OCI-LY3 (cell line): ENCODE data around the gene LENG8.

Experiments used
- CTCF ChIP-seq: fragments of 200-600, 300-600 bp; sonication (generic); IDR thresholded peaks from 2 replicates; pipeline ENCODE4 v1.5.1; 2014; ENCODE audit warnings: antibody characterized with exemption, low read length, low read depth
- EZH2phosphoT487 ChIP-seq: fragments of 200-600 bp; shearing (Covaris generic); IDR thresholded peaks from 2 replicates; pipeline ENCODE4 v1.6.1; 2018; ENCODE audit warnings: antibody characterized with exemption, mixed run types, low read depth

DNA sequence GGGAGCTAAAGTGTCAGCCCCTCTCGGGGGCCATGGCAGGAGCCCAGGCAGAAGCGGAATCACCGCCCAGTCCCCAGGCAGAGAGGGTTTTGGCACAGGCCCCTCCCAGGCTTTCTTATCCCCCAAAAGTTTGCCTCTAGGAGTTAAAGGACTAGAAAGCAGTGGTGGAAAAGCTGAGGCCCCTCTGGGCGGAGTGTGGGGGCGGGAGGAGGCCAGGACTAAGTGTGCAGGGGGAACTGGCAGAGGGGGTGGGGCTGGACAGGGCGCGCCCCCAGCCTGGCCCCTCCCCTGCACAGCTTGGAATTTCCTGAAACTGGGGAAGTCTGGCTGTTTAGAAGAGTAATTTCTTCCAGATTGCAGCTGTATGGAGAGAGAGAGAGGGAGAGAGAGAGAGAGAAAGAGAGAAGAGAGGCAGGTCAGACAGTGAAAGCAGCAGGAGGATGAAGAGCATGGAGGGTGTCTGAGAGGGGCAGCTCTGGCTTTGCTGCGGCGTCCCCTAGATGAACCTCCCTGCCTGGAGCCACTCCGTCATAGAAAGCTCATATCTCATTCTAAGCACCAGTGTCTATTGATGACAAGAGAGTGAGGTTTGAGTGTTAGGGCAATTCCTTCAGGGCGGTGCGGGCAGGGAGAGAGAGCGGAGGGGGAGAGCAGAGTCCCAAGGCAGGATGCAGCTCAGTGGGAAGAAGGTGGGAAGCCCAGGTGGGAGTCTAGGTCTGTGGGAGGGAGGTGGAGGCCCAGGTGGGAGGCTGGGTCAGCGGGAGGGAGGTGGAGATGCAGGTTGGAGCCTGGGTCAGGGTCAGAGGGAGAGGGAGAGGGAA is 24.3 kb downstream of the LENG8 start, which contains the start of gene CDC42EP5:
- TF ChIP-seq CTCF, result no peak
- no peak for TF ChIP-seq EZH2phosphoT487
